NCI-H2171 (cell line): ENCODE measurements around the gene SUSD3.
"Not testable (repeated sequence)": the region's sequence is repeated elsewhere in the genome, so short reads cannot be mapped to it uniquely, and the experiment has no call there.

Source experiments
- DNase-seq: peaks from one replicate; lab custom pipeline; 2025; lab: John Stamatoyannopoulos, UW

SUSD3 gene

DNA sequence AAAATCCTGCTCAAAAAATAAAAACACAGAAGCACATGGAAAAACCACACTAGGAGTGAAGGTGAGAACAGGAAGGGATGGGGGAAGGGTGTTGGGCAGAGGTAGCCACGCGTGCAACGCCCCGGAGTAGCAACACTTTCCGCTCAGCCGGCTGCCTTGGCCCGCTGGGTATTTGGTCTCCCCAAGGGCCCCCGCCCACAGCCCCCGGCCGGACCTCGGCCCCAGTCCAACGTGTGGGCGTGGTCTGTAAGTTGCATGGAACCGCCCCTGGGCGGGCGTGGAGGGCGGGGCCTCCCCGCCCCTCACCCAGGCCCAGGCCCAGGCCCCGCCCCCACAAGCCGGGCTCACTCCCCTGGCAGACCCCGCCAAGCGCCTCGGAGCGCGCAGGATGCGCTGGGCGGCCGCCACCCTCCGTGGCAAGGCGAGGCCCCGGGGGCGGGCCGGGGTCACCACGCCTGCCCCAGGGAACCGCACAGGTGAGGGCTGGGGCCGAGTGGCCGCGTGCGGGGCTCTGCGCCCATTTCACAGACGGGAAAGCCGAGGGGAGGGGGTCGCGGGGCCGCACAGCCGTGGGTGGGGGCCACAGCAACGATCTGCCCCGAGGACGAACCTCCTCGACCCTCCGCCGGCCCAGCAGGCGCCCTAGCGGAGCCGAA lies at the start of gene SUSD3:
TSS of gene SUSD3 (plus strand) at position 347 of the 656 bp plus-strand sequence. CDS start at position 389, 42 bp downstream.
- DNase-seq: peak; percentile 37

DNA sequence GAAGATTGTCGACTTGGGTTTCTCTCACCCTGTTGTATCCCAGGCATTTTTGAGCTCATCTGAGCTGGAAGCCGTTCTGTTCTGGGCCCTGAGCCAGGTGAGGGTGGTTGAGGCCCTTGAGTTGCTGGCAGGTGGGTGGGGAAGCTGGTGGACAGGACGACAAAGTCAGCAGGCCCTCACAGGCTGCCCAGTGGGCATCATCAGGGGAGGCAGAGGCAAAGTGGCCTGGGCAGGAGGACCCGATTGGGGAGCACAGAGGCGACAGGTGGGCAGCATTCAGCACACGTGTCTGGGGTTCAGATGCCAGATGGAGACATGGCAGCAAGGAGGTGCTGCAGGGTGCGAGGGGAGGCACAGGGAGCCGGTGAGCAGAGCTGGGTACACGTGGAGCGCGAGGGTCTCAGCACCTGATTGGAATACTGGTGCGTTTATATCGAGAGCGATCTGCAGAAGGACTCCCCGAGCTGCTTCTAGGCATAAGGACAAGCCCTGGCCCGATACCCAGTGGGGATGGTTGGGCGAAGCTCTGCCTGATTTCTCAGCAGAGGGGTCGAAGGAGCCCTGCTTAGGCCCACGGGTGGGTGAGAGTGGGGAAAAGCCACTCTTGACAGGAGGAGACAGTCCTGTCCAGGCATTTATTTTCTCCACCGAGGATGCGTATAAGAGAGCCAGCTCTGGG lies 49.0 kb upstream of the SUSD3 start:
- DNase-seq: no peak

DNA sequence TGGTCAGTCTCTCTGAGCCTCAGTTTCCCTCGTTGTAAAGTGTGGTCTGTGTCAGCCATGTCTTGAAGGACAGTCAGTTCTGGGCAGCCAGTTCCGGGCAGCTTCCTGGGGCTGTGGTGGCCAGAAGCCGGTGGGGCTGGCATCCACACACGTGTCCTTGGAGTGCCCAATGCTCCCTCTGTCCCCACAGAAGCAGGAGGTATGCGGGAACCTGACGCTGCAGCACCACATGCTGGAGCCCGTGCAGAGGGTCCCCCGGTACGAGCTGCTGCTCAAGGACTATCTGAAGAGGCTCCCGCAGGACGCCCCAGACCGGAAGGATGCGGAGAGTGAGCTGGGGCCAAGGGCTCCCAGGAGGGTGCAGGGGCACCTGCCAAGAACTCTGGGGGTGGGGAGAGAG lies 48.4 kb upstream of the SUSD3 start:
- no peak for DNase-seq

DNA sequence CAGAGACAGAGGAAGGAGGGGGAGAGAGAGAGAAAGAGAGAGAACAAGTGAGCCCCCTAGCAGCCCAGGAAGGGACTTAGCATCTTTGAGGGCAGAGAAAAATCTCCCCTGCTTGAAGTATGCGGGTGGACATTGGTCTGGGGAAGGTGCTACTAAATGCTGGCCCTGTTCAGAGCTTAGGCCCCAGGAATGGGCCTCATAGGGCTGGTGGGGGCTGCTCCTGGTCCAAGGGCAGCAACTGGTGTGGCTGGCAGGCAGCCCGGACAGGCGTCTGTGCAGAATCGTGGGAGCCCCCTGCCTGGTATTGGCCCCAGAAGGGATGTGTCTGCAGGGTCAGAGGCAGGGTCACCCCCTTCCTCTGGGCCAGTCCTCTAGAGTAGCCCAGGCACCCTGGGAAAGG lies 47.8 kb upstream of the SUSD3 start:
- no peak for DNase-seq

DNA sequence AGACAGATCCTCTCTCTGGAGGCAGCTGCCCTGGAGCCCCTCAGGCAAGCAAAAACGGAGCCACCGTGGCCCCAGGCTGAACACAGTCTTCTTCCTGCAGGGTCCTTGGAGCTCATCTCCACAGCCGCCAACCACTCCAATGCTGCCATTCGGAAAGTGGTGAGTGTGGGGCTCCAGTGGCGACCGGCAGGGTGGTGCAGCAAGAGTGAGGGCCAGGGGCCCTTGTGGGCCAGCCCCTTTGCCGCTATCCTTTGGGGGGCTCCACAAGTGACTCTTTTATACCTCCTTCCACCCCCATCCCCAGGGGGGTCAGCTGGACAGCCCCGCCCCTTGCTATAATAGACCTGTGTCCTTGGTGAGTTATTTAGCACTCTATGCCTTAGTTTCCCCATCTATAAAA lies 47.4 kb upstream of the SUSD3 start:
- DNase-seq: no peak

DNA sequence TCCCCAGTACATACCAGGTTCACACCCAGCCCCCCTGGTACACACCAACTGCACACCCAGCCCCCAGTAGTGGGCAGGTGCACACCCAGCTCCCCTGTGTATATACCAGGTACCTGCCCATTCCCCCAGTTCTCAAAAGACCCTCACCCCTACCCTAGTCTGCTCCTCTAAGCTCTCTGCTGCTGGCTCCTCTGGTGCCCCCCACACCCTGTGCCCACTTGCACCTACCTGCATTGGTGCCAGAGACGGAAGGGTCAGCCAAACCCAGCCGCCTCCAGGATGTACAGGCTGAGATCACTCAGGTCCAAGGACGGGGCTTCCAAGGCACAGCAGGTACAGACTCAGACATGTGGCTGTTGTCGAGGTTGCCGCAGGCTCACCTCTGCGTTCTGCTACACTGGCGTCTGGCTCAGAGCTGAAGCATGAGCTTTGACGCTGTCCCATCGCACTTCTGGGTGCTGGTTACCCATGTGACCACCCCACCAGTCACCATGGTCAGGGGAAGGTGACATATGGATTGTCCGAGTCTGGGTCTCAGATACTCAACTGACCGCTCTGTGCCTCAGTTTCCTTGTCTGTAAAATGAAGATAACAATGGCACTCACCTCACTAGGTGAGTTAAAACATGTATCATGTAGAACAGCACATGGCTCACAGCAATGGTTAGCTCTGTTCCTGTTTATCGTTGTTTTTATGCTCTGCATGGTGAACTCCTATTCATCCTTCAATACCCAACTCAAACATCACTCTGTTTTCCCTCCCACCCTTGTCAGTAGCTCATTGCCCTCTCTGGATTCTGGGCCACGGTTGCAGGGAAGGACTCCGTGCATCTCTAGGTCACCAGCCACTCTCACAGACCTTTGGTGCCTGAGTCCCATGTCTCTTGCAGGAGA lies 45.3 kb upstream of the SUSD3 start:
- no peak for DNase-seq

DNA sequence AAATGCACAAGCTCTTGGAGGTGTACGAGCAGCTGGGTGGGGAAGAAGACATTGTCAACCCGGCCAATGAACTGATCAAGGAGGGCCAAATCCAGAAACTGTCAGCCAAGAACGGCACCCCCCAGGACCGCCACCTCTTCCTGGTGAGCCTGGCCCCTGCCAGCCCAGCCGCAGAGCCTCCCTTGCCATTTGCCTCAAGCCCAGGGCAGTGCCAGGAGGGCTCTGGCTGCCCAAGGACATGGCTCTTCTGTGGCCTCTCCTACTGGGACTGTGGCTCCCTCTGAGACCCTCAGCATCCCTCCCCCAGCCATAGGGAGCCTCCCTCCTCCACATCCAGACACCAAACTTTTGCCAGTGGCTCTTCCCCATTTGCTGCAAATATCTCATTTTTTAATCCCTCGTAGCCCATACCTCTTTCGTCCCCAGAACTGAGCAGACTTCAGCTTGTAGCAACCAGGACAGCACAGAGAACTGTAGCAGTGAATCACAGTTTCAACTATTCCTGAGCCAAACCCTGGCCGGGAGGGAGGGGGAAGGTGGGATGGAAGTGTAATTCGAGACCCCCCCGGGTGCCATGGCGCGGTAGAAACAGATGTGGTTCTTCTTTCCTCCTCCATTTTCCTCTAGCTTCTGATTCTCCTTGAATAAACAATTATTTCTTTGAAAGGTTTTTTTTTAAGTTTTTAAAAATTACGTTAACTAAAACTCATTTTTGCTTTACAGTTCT lies 44.5 kb upstream of the SUSD3 start:
- DNase-seq: peak; percentile 49

DNA sequence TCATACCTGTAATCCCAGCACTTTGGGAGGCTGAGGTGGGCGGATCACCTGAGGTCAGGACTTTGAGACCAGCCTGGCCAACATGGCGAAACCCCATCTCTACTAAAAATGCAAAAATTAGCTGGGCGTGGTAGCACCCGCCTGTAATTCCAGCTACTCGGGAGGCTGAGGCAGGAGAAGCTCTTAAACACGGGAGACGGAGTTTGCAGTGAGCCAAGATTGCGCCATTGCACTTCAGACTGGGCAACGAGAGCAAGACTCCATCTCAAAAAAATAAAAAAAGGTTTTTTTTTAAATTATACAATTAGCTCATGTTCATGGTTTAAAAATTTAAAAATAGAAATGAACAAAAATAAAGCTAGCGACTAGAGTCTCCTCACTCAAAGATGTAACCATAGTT lies 43.3 kb upstream of the SUSD3 start:
- DNase-seq: not testable (repeated sequence)

DNA sequence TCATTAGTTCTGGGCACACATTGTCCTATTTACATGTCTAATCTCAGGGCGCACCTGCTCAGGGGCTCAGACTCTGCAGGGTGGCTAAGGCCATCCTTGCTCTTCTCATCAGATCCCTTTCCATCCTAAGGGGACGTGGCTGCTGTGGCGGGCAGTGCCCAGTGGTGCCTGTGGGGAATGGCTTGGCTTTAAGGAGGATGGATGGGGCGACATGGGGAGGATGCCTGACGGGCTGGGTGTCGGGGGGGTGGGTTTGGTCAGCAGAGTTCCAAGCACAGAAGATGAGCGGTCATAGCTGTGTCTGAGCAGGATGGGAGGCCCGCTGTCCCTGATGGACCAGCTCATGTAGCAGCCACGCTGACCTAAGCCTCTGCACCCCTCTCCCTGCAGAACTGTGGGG lies 40.9 kb upstream of the SUSD3 start:
- DNase-seq: no peak

DNA sequence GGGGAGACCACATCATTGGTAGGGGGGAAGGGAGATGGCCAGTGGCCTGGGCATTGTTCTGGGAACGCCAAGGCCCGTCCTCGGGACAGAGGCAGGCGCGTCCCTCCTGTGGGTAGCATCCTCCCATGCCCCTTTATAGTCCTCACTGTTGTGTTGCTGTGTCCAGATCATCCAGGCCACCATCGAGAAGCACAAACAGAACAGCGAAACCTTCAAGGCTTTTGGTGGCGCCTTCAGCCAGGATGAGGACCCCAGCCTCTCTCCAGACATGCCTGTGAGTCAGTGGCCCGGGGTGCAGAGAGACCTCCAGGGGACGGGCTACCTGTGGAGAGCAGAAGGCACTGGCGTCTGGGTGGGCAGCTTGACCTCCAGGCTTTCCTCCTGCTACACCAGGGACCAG lies 38.4 kb upstream of the SUSD3 start:
- DNase-seq: no peak

DNA sequence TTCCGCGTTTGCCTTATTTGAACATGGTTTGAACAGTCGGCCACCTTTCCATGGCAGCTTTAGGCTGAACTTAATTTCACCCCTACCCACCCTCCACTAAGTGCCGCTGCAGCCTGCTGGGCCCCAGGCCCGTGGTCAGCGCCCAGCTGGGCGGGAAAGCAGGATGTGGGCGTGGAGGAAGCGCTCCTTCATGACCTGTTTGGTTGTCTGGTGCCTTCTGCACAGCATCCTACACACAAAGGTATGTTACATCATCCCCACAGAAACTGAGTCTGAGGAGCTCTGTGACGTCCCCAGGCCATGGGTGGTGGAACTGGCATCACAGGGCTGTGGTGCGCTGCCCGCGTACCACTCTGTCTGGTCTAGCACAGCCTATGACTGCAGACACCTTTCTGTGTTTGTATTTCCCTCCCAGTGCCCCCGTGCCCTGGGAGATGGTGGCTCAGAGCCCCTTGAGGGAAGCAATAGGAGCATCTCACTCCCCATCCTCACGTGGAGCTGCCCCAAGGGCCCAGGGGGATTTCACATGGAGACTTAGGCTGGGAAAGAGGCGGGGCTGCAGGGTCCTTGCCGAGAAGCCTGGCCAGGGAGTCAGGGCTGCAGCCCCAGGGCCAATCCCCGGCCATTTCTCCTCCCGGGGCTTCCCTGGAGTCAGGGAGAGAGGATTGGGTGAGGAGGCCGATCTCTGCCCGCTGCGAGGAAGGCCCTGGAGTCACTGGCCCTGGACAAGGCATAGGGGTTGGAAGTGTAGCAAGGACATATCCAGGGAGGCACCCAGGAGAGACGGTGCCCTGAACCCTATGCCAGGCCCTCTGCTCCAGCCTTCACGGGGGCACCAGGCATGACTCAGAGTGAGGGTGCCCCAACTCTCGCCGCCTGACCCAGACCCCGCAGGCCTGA lies 37.5 kb upstream of the SUSD3 start:
- no peak for DNase-seq

DNA sequence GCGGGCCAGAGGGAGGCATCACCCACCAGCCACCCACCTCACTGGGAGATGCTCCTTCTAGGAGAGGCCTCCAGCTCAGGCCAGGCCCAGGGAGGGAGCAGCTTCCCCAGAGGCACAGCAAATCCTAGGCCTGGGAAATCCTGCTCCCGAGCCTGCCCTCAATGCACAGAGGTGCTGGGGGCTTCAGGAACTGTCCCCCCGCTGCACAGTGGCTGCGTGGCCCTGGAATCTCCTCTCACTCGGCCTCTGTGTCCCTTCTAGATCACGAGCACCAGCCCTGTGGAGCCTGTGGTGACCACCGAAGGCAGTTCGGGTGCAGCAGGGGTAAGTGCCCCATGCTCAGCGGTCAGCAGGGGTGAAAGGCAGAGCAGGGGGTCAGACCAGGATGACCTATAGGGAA lies 36.4 kb upstream of the SUSD3 start:
- DNase-seq: no peak

DNA sequence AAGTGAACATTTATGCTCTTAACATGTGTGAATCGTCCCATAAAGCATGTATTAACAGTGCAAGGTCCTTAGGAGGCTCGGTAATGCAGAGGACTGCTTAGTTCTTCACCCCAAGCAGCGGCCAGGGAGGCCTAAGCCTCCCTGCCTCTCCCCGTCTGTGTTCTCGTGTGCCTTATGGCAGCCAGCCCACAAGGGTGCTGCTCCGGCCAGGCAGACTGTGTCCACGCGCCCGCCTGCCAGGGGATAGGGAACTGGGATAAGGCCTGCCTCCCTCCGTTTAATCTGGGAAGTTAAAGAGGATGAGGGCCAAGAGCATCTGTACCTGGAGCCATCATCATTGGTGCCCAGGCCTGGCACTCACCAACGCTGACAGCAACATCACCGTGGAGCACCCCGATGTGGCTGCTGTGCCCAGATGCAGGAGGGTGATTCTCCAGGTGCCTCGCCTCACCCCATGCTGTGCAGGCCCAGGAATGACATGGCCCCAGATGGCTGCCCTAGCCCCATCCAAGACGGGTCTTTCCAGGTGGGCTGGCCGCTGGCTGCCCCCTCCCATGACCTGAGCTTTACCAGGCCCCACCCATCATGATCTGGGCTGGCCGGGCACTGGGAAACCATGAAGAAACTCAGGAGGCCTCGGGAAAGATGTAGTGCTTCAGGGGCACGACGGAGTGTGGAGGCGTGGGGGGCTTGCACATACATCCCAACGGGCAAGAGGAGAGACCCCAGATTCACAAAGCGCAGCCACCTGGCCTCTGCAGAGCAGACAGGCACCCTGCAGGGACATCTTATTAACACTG lies 35.6 kb upstream of the SUSD3 start:
- DNase-seq: no peak

DNA sequence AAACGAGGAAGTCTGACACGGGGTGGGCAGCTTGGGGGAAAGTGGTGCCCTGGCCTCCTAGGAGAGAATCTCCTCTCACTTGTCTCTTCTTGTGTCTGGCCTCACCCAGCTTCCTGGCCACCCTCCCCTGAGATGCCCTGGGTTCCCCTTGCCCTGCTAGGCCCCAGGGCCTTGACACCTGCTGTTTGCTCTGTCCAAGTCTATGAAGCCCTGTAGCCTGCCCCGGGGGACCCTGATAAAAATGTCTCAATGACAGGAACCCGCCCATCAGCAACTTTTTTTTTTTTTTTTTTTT lies 35.0 kb upstream of the SUSD3 start:
- DNase-seq: no peak

DNA sequence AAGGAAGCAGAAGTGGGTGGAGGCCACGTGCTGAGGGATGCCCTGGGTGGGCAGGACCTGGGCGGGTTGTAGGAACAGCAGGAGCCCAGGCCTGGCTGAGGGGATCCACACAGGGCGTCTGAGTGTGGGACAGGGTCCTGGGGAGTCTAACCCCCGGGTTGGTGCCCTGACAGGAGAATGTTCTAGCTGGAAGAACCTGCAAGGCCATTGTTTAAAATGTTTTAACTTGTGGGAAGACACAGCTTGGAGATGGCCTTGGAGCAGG lies 33.9 kb upstream of the SUSD3 start:
- DNase-seq: no peak

DNA sequence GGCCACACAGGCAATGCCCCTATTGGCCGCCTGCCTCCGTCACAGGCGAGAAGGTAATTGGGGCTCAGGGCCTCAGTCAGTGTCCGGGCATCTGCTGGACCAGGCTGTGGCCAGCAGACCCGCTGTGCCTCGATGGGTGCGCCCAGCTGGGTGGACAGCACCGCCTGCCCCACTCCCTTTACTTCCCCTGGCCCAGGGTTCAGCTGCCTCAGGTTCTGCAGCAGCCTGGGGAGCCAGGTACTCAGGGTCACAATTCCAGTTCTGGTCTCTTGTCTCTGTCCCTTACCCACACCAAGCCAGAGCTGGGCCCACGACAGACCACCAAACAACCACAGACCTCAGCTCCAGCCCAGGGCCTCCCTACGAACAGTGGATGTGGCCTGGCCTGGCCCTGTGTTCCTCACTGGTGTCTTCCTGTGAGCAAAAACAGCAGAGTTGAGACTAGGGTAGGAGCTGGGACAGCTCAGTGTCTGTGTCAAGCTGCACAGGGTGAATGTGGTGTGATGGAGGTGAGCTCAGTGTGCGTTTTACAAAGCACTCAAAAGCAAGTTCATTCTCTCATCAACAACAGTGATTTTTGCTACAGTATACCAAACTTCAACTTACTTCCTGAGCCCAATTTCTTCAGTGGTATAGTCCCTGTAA lies 33.4 kb upstream of the SUSD3 start:
- DNase-seq: no peak

DNA sequence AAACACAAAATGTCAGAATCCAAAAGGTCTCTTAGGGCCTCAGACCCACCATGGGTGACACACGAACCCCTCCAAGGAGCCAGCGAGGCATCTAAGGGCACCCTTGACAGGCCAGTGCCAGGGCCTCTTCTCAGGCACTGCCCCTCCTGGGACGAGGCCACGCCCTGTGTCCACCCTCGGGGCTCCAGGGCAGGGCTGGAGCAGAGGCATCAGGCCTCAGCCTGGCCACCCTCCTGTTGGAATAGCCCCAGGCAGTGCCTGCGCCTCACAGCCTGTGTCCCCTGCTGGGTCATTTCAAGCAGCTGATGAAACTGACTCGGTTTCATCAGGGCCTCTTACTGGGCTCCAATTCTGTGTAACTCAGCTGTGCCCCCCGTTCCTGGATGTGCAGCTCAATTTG lies 32.8 kb upstream of the SUSD3 start:
- DNase-seq: no peak

DNA sequence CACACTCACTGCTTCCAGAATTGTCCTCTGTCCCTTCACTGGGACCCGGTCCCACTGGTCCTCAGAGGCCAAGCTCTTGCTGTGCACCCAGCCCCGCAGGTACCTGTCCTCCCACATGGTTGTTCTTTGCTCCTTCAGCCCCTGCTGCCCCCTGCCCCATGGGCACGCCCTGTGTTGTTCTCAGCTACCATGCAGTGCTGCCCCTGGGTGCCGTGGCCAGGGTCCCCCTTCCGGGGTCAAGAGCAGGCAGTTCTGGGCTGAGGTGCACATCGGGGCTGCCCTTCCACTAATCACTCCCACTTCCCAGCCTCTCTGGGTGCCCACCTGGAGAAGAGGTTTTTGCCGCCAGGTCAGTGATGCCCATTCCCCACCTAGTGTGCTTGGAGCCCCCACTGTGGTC lies 31.9 kb upstream of the SUSD3 start:
- DNase-seq: no peak

DNA sequence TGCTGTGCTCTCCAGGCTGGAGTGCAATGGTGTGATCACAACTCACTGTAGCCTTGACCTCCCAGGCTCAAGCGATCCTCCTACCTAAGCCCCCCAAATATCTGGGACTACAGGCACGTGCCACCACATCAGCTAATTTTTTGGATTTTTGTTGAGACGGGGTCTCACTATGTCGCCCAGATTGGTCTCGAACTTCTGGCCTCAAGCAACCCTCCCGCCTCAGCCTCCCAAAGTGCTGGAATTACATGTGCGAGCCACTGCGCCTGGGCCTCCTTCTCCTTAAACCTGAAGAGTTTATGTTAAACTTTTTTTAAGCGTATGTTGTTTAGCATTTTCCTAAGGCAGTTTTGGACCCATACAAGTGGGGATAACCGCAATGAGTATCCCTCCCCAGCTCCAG lies 30.8 kb upstream of the SUSD3 start:
- DNase-seq: no peak

DNA sequence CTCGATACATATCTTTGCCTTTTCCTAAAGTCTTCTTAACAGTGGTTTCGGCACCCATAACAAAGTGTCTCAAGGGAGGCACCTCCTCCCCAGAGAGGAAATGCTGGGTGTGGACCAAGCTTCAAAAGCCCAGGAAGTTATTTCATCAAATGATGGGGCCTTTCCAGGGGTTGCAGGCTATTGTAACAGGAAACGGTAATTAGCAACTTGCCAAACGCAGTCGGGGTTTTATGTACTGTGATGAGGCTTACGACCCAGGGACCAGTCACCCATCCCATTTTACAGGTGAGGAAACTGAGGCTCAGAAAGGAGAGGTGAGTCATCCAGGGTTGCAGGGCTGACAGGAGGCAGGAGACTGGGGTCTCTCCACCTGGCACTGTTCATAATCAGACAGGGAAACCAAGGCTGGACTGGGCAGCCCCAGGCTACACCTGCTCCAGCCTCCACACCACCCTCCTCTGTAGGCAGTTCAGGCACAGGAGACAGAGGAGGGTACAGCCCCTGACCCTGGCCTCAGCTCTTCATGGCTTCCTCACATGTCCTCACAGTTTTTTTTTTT lies 30.0 kb upstream of the SUSD3 start:
- DNase-seq: no peak
